Activated CD4-positive, alpha-beta T cell treated with anti-CD3 and anti-CD28 coated beads, Interleukin-2, amount 50 U/mL, for 4 hours (primary cell): ENCODE measurements around the gene CD300LG.
"Not testable (repeated sequence)": the region's sequence is repeated elsewhere in the genome, so short reads cannot be mapped to it uniquely, and the experiment has no call there.

Source experiments
- DNase-seq, 2 experiments: peaks; one replicate each; pipeline ENCODE4 v3.0.0-alpha.2; 2020

CD300LG gene

GRCh38 chr17:43846963-43847371 is at the start of gene CD300LG:
Gene CD300LG (plus strand): TSS chr17:43847176. CDS start chr17:43847217, 41 bp downstream.
- no peak for DNase-seq

DNA sequence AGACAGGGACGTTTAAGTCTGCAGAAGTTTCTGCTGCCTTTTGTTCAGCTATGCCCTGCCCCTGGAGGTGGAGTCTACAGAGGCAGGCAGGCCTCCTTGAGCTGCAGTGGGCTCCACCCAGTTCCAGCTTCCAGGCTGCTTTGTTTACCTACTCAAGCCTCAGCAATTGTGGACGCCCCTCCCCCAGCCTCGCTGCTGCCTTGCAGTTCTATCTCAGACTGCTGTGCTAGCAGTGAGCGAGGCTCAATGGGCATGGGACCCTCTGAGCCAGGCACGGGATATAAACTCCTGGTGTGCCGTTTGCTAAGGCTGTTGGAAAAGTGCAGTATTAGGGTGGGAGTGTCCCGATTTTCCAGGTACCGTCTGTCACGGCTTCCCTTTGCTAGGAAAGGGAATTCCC is 49.0 kb upstream of the CD300LG start:
- DNase-seq: not testable (repeated sequence)

GRCh38 chr17:43799047-43799446 is 47.9 kb upstream of the CD300LG start:
- DNase-seq: no peak

- DNase-seq: no peak
Measured at GRCh38 chr17:43800736-43801135, 46.2 kb upstream of the CD300LG start.

DNA sequence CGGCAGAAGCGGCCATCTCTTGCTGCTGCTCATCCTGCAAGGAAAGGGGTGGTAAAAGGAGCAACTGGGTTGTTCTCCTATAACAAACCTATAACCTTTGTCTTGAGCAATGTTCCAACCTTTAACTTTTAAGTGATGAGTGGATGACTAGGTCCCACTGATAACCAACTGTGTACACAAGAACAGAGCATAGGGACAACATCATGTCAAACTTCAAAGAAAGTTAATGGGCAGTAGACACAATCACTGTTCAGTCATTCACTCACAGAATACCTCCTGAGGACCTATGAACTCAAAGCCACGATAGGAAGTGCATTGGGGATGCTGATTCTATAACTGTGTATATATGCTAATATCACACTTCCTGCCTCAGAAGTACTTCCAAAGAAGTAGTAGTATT is 45.1 kb upstream of the CD300LG start:
- no peak for DNase-seq

- no peak for DNase-seq
Measured at GRCh38 chr17:43803758-43804157, 43.2 kb upstream of the CD300LG start.

- DNase-seq: no peak
Measured at GRCh38 chr17:43805117-43805516, 41.9 kb upstream of the CD300LG start.

- no peak for DNase-seq
Measured at GRCh38 chr17:43808076-43808475, 38.9 kb upstream of the CD300LG start.

DNA sequence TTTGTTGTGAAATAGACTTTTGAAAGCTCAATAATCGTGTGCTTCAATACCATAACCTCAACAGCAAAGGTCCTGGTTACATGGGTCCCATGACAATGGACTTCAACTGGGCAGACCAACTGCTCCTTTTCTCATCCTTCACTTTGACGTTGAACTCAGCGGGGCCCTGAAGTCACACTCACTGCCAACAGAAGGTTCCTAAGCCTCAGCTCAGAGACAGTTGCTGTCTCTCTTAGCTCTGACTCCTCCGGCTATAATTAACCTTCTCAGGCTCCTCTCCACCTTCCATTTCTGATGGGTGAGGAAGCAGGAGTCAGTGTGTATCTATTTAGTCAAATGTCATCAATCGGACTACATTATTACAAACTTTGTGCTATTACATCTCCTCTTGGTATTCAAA is 37.9 kb upstream of the CD300LG start:
- no peak for DNase-seq

GRCh38 chr17:43810226-43810715 is 36.7 kb upstream of the CD300LG start:
- DNase-seq: no peak

DNA sequence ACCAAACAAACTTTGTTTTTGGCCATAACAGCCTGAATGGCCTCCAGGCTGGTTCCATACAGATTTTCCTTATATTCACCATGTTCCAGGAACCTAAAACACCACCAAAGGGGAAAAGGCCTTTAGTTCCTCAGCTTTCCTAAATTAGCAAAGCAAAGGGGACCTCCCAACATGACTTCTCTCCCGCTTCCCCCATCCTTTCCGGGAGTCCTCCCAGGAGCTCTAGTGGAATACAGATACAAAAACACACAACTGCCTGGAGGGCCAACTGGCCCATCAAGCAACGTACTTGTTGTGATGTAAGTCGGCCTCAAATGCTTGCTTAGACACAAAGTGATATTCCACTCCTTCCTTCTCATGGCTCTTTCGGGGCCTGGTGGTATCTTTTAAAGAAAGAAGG is 36.2 kb upstream of the CD300LG start:
- DNase-seq: no peak

DNA sequence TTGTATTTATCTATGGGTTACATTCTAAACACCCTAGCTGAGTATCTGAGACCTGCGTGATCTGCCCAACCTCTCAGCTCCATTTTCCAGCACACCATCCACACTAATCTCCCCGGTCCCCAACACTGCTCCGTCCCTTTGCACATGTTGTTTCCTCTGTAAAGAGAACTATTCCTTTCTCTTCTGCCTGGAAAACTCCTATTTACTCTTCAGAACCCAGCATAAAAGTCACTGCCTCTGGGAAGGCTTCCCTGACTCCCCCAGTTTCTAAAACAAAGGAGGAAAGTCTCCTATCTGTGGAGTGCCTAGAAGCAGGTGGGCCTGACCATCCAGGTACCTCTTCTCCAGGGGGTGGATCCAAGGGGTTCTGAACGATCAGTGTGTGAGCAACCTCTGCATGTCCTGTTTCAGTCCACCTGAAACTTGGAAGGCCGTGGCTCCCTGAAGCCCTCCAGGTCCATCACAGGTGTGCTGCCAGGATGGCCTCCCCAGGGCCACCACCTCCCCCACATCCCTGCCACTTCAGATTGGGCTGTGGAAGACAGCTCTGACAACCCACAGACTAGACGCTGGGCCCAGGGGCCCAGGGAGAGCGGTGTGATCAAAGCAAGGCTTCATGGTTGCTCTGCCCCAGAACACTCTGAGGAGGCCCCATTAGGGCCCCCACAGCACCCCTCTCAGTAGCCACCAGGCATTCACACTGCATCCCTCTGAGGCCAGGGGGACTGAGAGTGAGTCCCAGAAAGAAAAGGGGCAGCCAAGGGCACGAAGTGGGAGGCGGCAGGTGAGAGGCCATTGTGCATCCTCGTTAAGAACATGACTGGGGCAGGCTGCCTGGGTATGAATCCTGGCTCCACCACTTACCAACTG is 34.3 kb upstream of the CD300LG start:
- DNase-seq: no peak

- no peak for DNase-seq
Measured at GRCh38 chr17:43813386-43813785, 33.6 kb upstream of the CD300LG start.

- no peak for DNase-seq
Measured at GRCh38 chr17:43814026-43814425, 33.0 kb upstream of the CD300LG start.

DNA sequence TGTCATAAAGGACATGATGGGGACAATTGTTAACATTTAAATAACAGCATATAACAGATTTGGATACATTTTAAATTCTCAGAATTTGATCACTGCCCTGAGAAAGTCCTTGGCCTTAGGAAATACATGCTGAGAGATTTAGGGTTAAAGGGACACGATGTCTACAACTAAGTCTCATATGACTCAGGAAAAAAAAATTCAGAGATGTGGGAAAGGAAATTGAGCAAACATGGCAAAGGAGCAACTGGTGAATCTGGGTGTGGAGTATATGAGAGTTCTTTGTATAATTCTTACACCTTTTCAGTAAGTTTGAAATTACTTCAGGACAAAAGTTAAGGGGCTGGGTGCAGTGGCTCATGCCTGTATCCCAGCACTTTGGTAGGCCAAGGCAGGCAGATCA is 32.3 kb upstream of the CD300LG start:
- DNase-seq: no peak

DNA sequence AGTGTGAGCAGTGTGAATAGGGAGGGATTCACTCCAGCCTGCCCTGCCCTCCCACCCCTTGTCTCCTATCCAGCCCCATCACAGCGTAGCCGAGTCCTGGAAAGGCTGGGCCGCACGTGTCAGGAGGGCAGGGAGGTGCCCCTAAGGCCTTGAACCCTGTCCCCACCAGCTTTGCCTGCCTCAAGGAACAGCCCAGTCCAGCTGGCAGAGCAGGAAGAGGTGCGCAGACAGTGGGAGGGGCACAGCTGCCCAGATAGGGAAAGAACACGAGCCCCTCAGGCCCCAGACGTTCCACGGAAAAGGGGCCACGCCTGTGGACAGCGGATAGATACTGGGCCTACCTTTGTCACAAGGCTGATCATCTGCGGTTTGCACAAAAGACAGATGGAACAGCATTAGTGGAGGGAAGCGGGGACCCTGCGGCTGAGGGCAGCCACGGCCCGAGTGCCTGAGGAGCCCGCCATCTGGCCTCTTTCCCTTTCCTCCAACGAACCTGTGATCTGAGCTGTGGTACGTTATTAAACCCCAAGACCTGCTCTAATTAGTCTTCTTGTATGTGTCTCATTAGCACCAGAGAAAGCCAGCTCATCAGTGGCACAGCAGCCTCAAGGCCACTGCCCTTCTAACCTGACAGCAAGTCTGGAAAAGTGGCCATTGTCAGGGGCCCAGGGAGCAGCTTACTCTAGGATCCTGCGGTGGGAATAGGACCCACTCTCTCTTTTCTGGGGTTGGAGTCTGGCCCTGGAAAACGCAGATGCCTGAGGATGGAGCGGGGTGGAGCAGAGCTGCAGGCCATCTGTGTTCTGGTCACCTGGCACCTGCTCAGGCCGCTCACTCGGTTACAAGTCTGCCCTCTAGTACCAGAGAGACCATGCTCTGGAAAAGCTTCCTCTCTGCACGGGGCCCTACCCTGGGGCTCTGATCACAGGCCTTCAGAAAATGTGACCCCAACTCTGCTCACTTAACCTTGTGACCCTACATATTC is 30.3 kb upstream of the CD300LG start:
- DNase-seq: no peak

DNA sequence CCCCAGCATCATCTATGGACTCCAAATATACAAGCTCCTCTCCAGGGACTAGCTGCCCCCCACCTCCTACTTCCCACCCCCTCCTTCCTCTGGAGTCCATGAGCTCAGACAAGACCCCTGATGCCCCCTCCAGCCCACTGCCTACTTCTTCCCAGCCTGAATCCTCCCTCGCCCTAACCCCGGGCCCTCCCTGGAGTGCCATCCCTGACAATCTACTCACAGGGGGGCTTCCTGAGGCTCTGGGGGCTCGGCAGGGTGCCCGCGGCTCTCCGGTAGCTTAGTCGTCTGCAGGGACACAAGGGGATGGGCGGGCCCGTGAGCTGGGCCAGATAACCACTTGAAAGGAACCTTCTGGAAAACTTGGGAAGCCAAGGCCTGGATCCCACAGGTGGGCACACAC is 29.1 kb upstream of the CD300LG start:
- DNase-seq: no peak

- DNase-seq: no peak
Measured at GRCh38 chr17:43818966-43819365, 28.0 kb upstream of the CD300LG start.

DNA sequence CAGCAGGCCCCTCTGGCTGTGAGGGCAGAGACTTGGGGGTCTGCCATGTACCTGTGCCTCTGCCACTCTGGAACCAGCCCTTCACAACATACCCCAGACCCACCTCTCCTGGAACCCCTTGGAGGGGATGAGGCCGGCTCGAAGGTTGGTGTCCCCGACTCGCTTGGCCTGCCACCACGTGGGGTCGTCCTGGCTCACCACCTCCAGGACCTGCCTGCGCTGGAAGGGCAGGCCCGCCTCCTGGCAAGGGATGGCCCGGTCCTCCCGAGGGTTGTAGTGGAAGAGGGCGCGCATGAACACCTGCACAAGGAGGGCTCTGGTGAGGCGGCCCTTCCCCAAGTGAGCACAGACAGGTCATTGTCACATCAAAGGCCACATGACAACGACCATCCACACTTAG is 26.2 kb upstream of the CD300LG start:
- no peak for DNase-seq

- no peak for DNase-seq
Measured at GRCh38 chr17:43822570-43823190, 24.3 kb upstream of the CD300LG start.

GRCh38 chr17:43823350-43824084 is 23.5 kb upstream of the CD300LG start:
- DNase-seq: no peak

GRCh38 chr17:43825567-43825966 is 21.4 kb upstream of the CD300LG start:
- DNase-seq: no peak
